ENCODE data around the gene KRT10.

Gene KRT10

GRCh38 chr17:40824015-40824832, 1.8 kb upstream of the KRT10 start:
- TF ChIP-seq, protein P1, sequence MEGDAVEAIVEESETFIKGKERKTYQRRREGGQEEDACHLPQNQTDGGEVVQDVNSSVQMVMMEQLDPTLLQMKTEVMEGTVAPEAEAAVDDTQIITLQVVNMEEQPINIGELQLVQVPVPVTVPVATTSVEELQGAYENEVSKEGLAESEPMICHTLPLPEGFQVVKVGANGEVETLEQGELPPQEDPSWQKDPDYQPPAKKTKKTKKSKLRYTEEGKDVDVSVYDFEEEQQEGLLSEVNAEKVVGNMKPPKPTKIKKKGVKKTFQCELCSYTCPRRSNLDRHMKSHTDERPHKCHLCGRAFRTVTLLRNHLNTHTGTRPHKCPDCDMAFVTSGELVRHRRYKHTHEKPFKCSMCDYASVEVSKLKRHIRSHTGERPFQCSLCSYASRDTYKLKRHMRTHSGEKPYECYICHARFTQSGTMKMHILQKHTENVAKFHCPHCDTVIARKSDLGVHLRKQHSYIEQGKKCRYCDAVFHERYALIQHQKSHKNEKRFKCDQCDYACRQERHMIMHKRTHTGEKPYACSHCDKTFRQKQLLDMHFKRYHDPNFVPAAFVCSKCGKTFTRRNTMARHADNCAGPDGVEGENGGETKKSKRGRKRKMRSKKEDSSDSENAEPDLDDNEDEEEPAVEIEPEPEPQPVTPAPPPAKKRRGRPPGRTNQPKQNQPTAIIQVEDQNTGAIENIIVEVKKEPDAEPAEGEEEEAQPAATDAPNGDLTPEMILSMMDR (IDR thresholded peaks at IDR 0.05; ENCODE audit: low read depth, low read length, missing control alignments), result no peak
- no peak overlapping the region for H3K4me3 ChIP-seq (ENCODE audit: low read depth, low read length)
- DNase-seq (ENCODE audit: low read depth), result no peak

DNA sequence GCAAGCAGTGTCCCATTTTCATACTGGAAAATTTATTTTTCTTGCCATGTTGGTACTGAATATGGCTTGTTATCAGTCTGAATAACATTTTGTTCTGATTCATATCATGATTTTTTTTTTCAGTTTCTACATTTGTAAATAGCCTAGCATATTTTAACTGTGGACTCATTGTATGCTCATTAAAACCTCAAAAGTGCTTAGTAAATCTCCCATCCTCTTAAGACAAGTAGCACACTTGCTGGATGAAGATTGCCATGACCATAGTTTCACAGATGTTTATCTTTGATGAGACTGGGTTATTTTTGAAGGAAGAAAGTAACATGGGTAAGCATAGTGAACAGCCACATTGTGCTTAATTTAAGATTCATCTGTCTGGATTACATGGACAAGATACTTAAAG, 878 bp downstream of the KRT10 start:
- no peak for DNase-seq (ENCODE audit: low read depth)
- no peak overlapping the region for H3K4me3 ChIP-seq (ENCODE audit: low read depth, low read length)
- TF ChIP-seq, protein P1 (IDR thresholded peaks at IDR 0.05; ENCODE audit: low read depth, low read length, missing control alignments), result no peak

GRCh38 chr17:40820228-40820838, 2.1 kb downstream of the KRT10 start:
- no peak for DNase-seq (ENCODE audit: low read depth)
- no peak overlapping the region for H3K4me3 ChIP-seq (ENCODE audit: low read depth, low read length)
- TF ChIP-seq, protein P1 (IDR thresholded peaks at IDR 0.05; ENCODE audit: low read depth, low read length, missing control alignments), result no peak

DNA sequence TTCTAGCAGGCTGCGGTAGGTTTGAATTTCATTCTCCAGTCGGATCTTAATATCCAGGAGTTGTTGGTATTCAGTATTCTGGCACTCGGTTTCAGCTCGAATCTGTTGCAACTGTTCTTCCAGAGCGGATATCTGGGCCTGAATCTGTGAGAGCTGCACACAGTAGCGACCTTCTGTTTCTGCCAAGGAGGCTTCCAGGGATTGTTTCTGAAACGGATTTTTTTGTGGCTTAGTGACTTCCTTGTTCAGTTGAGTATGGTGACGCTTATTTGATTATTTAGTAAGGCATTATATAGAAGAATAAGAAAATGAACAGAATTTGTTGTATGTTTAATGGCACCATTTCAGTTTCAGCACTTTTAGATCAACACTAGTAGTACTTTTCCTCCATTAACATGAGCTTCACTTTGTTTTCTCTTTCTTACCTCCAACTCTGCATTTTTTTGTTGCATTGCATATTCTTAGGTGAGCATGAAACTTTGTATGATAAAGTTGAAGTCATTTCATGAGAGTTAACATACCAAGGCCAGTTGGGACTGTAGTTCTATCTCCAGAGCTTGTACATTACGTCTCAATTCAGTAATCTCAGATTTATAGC, 2.8 kb downstream of the KRT10 start:
- no peak for DNase-seq (ENCODE audit: low read depth)
- TF ChIP-seq, protein P1 (IDR thresholded peaks at IDR 0.05; ENCODE audit: low read depth, low read length, missing control alignments), result no peak
- peak overlapping the region; percentile 50 for H3K4me3 ChIP-seq (ENCODE audit: low read depth, low read length)

GRCh38 chr17:40818733-40819527, 3.5 kb downstream of the KRT10 start:
- peak; percentile 22 for DNase-seq (ENCODE audit: low read depth)
- H3K4me3 ChIP-seq (ENCODE audit: low read depth, low read length), result peak overlapping the region; percentile 71
- TF ChIP-seq, protein P1 (IDR thresholded peaks at IDR 0.05; ENCODE audit: low read depth, low read length, missing control alignments), result no peak

DNA sequence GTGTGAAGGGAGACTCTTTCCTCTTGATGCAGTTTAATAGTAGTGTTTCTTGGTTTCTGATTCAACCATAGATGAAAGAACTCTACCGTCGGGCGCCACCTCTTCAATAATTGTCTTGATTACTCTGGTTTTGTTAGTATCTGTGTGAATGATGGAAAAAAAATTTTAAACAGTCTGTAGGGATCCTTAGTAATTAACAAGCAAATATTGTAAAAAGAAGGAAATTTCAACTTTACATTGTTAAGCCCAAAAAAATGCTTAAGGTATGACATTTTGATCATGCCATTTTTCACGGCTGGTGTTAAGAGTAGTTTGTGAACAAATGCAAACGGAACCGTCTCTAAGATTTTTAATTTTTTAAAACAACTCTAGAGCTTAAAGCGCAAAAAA, 4.1 kb downstream of the KRT10 start:
- H3K4me3 ChIP-seq (ENCODE audit: low read depth, low read length), result peak overlapping the region; percentile 71
- TF ChIP-seq, protein P1 (IDR thresholded peaks at IDR 0.05; ENCODE audit: low read depth, low read length, missing control alignments), result no peak
- no peak for DNase-seq (ENCODE audit: low read depth)

Data from GM12864 (cell line).